DOHH2 (cell line): ENCODE data around the gene CNTN4.

Experiments used
- CTCF ChIP-seq: fragments of 200-600 bp; sonication (generic); IDR thresholded peaks from one replicate; pipeline ENCODE4 v1.5.1; 2014; ENCODE audit warnings: antibody characterized with exemption, mild to moderate bottlenecking, low read depth, low read length; ENCODE audit not compliant: poor library complexity, severe bottlenecking
- EZH2phosphoT487 ChIP-seq: fragments of 200-600 bp; sonication (generic); IDR thresholded peaks from 2 replicates; pipeline ENCODE4 v1.6.1; 2017; ENCODE audit warnings: borderline replicate concordance, mild to moderate bottlenecking, antibody characterized with exemption, low read length, moderate library complexity, mixed read lengths

- no peak for TF ChIP-seq CTCF
- TF ChIP-seq EZH2phosphoT487: no peak
Measured at GRCh38 chr3:2615080-2615479, 516.4 kb downstream of the CNTN4 start.
